KMS-11 (cell line): ENCODE data around the gene VTN.

Experiments used
- H2AFZ ChIP-seq: fragments of 200-600 bp; sonication (generic); 2 replicates; pipeline ENCODE4 v1.6.1; 2016; ENCODE audit warnings: antibody characterized with exemption, mixed run types, low read depth
- H3K27ac ChIP-seq: fragments of 200-600 bp; sonication (generic); 2 replicates; pipeline ENCODE4 v1.6.1; 2016; ENCODE audit warnings: mild to moderate bottlenecking, mixed run types
- H3K27me3 ChIP-seq: fragments of 200-600 bp; sonication (generic); 2 replicates; pipeline ENCODE4 v1.6.1; 2017; ENCODE audit warnings: mild to moderate bottlenecking, low read depth, mixed run types, moderate library complexity; ENCODE audit not compliant: insufficient read depth
- H3K36me3 ChIP-seq: fragments of 200-600 bp; sonication (generic); 2 replicates; pipeline ENCODE4 v1.6.1; 2017; ENCODE audit warnings: mild to moderate bottlenecking, mixed run types; ENCODE audit not compliant: insufficient read depth
- H3K4me1 ChIP-seq: fragments of 200-600 bp; sonication (generic); 2 replicates; pipeline ENCODE4 v1.6.1; 2016; ENCODE audit warnings: mild to moderate bottlenecking, low read depth, mixed run types; ENCODE audit not compliant: poor library complexity, severe bottlenecking
- H3K4me2 ChIP-seq: fragments of 200-600 bp; sonication (generic); 2 replicates; pipeline ENCODE4 v1.7.0; 2016; ENCODE audit warnings: mild to moderate bottlenecking, mixed run types
- H3K4me3 ChIP-seq: fragments of 200-600 bp; sonication (generic); IDR thresholded peaks from 2 replicates; pipeline ENCODE4 v1.6.1; 2017; ENCODE audit warnings: low read depth, low read length, mixed read lengths; ENCODE audit not compliant: insufficient read depth
- H3K79me2 ChIP-seq: fragments of 200-600 bp; sonication (generic); 2 replicates; pipeline ENCODE4 v1.6.1; 2016; ENCODE audit warnings: low read depth, mixed run types; ENCODE audit not compliant: insufficient read depth
- H3K9ac ChIP-seq: fragments of 200-600 bp; sonication (generic); 2 replicates; pipeline ENCODE4 v1.6.1; 2016; ENCODE audit warnings: mild to moderate bottlenecking, mixed run types
- H4K20me1 ChIP-seq: fragments of 200-600 bp; sonication (generic); 2 replicates; pipeline ENCODE4 v1.6.1; 2016; ENCODE audit warnings: mild to moderate bottlenecking, mixed run types; ENCODE audit not compliant: insufficient read depth
- CTCF ChIP-seq: fragments of 200-600 bp; sonication (generic); conservative IDR thresholded peaks from 2 replicates; pipeline ENCODE4 v1.6.1; 2017; ENCODE audit warnings: low read depth, mild to moderate bottlenecking, antibody characterized with exemption, low read length, moderate library complexity, mixed read lengths

Gene VTN

GRCh38 chr17:28405632-28406472 lies 35.7 kb upstream of the VTN start, which contains the start of gene SLC46A1:
SLC46A1 (minus strand) TSS chr17:28406212; CDS start chr17:28406114, 98 bp downstream.
- peak within 1 kb of the TSS; percentile 58 for H3K4me2 ChIP-seq
- H3K9ac ChIP-seq, result peak within 1 kb of the TSS; percentile 84
- peak within 1 kb of the TSS; percentile 92 for H2AFZ ChIP-seq
- no peaks in the 10 kb centered on the region for H3K36me3 ChIP-seq
- no peak within 1 kb of the TSS for H3K27ac ChIP-seq
- peak within 1 kb of the TSS; percentile 42 for H3K4me3 ChIP-seq
- no peaks in the 10 kb centered on the region for H3K27me3 ChIP-seq
- no peak for TF ChIP-seq CTCF
- no peaks in the 10 kb centered on the region for H4K20me1 ChIP-seq
- no peaks in the 10 kb centered on the region for H3K4me1 ChIP-seq
- H3K79me2 ChIP-seq, result no peaks in the 10 kb centered on the region

- Histone ChIP-seq H3K36me3 (no peaks in the 10 kb centered on the region), H4K20me1 (no peaks in the 10 kb centered on the region), H3K4me2 (peak overlapping the region; percentile 58), H3K4me3 (peak overlapping the region; percentile 42), H3K79me2 (no peaks in the 10 kb centered on the region), H3K27ac (no peak overlapping the region), H3K9ac (no peak overlapping the region), H3K27me3 (no peaks in the 10 kb centered on the region), H2AFZ (peak overlapping the region; percentile 92; the same call in 1 of the 2 replicates), H3K4me1 (no peaks in the 10 kb centered on the region)
- TF ChIP-seq CTCF, result no peak
These were observed 34.9 kb upstream of the VTN start for GRCh38 chr17:28404812-28405570.

GRCh38 chr17:28404461-28404811 lies 34.3 kb upstream of the VTN start:
- Histone ChIP-seq H3K27me3 (no peaks in the 10 kb centered on the region), H3K4me1 (no peaks in the 10 kb centered on the region), H3K36me3 (no peaks in the 10 kb centered on the region), H4K20me1 (no peaks in the 10 kb centered on the region), H3K27ac (no peak overlapping the region), H3K4me3 (no peak overlapping the region), H3K79me2 (no peaks in the 10 kb centered on the region), H3K9ac (no peak overlapping the region), H3K4me2 (no peak overlapping the region), H2AFZ (no peak overlapping the region)
- TF ChIP-seq CTCF, result no peak

GRCh38 chr17:28404007-28404406 lies 33.9 kb upstream of the VTN start:
- H3K4me2 ChIP-seq, result no peak overlapping the region
- no peak overlapping the region for H2AFZ ChIP-seq
- no peaks in the 10 kb centered on the region for H4K20me1 ChIP-seq
- no peaks in the 10 kb centered on the region for H3K4me1 ChIP-seq
- H3K27me3 ChIP-seq, result no peaks in the 10 kb centered on the region
- no peak for TF ChIP-seq CTCF
- no peak overlapping the region for H3K9ac ChIP-seq
- H3K27ac ChIP-seq, result no peak overlapping the region
- H3K79me2 ChIP-seq, result no peaks in the 10 kb centered on the region
- no peaks in the 10 kb centered on the region for H3K36me3 ChIP-seq
- no peak overlapping the region for H3K4me3 ChIP-seq
